B cell (primary cell): Measurements from ENCODE around the gene MTCL1. TPM values are rescaled to one million over a fixed set of nuclear protein-coding genes. Genes with fewer than 3 reads are reported as not detected.

Experiments
- ATAC-seq: fragments of 200-7000 bp; cut with Tn5 transposase; one replicate; pipeline ENCODE4 v1.10.0; 2021; ENCODE audit warnings: low read depth, mild to moderate bottlenecking, moderate number of reproducible peaks, moderate library complexity
- CTCF ChIA-PET: fragments of 350-600 bp; sonication (Branson Sonifier 250); formaldehyde crosslinking; loops from one replicate; lab custom pipeline; 2021; ENCODE audit warnings: antibody characterized with exemption, inconsistent platforms; lab: Charles Lee
- POLR2A ChIA-PET: fragments of 350-600 bp; sonication (Branson Sonifier 250); formaldehyde crosslinking; loops from one replicate; lab custom pipeline; 2021; ENCODE audit warnings: antibody characterized with exemption; lab: Charles Lee
- DNase-seq: peaks from one replicate; pipeline ENCODE4 v3.0.0; 2013
- H2AFZ ChIP-seq: 2 replicates; pipeline ENCODE4 v1.6.1; 2012; ENCODE audit warnings: mild to moderate bottlenecking, low read depth, low read length; ENCODE audit not compliant: insufficient read depth, poor library complexity, severe bottlenecking
- H3K27ac ChIP-seq, 2 donors: 1 replicate in 1 of 2; 2 replicates in 1 of 2; pipeline ENCODE4 v1.5.1; 2012 to 2013; ENCODE audit warnings: low read length in 2 of 2, mild to moderate bottlenecking in 2 of 2, moderate library complexity in 1 of 2
- H3K27me3 ChIP-seq, 4 experiments: fragments of 200-600 bp in 1 of 4; sonication (generic) in 1 of 4; replicated peaks in 1 of 4; 1 replicate in 2 of 4; 2 replicates in 2 of 4; pipeline versions ENCODE4 v1.6.1 to v1.7.0; 2013 to 2016; ENCODE audit warnings: low read length in 3 of 4, mild to moderate bottlenecking in 2 of 4, mixed read lengths in 1 of 4, moderate library complexity in 1 of 4; ENCODE audit not compliant: insufficient read depth in 4 of 4, control insufficient read depth in 3 of 4; ENCODE audit errors: control extremely low read depth in 1 of 4
- H3K36me3 ChIP-seq, 2 experiments: replicated peaks in 1 of 2; 1 replicate in 1 of 2; 2 replicates in 1 of 2; pipeline versions ENCODE4 v1.6.1 to v1.7.1; 2013; ENCODE audit warnings: low read length in 1 of 2; ENCODE audit not compliant: insufficient read depth in 2 of 2, control insufficient read depth in 1 of 2; ENCODE audit errors: control extremely low read depth in 1 of 2, extremely low read depth in 1 of 2
- H3K4me1 ChIP-seq, 2 donors: fragments of 200-600 bp in 1 of 2; sonication (generic) in 1 of 2; 1 replicate in 1 of 2; 2 replicates in 1 of 2; pipeline versions ENCODE4 v1.5.1 to v1.6.1; 2013 to 2017; ENCODE audit warnings: low read length in 2 of 2; ENCODE audit not compliant: control insufficient read depth in 2 of 2, insufficient read depth in 2 of 2
- H3K4me2 ChIP-seq: replicated peaks from 2 replicates; pipeline ENCODE3; 2012; ENCODE audit warnings: mild to moderate bottlenecking, low read depth, low read length; ENCODE audit not compliant: poor library complexity, severe bottlenecking
- H3K4me3 ChIP-seq, 5 experiments: fragments of 200-600 bp in 1 of 5; sonication (generic) in 1 of 5; 1 replicate in 3 of 5; 2 replicates in 2 of 5; pipeline versions ENCODE4 v1.5.1 to v1.7.0; 2011 to 2016; ENCODE audit warnings: low read length in 4 of 5, mild to moderate bottlenecking in 4 of 5, low read depth in 2 of 5, control low read depth in 1 of 5, moderate library complexity in 1 of 5; ENCODE audit not compliant: insufficient read depth in 1 of 5; ENCODE audit errors: control extremely low read depth in 1 of 5, extremely low read depth in 1 of 5
- H3K79me2 ChIP-seq: fragments of 200-600 bp; sonication (generic); one replicate; pipeline ENCODE4 v1.6.0; 2016; ENCODE audit warnings: low read length; ENCODE audit not compliant: control insufficient read depth, insufficient read depth
- H3K9ac ChIP-seq: fragments of 200-600 bp; sonication (generic); 2 replicates; pipeline ENCODE4 v1.6.1; 2017; ENCODE audit warnings: mild to moderate bottlenecking, low read length, moderate library complexity
- H3K9me3 ChIP-seq, 3 donors: one replicate each; pipeline versions ENCODE4 v1.6.1 to v1.7.1; 2013; ENCODE audit warnings: low read length in 2 of 3; ENCODE audit not compliant: control insufficient read depth in 2 of 3, insufficient read depth in 1 of 3; ENCODE audit errors: control extremely low read depth in 1 of 3
- H4K20me1 ChIP-seq: 2 replicates; pipeline ENCODE4 v1.6.0; 2012; ENCODE audit warnings: mild to moderate bottlenecking, low read length; ENCODE audit not compliant: insufficient read depth, control insufficient read depth, poor library complexity, severe bottlenecking
- H3K27ac Mint-ChIP-seq: one replicate; pipeline ENCODE4 v1.8.0; 2021; ENCODE audit warnings: mixed read lengths
- H3K27me3 Mint-ChIP-seq: one replicate; pipeline ENCODE4 v1.8.0; 2021; ENCODE audit warnings: mixed read lengths
- H3K4me1 Mint-ChIP-seq: one replicate; pipeline ENCODE4 v1.8.0; 2021; ENCODE audit warnings: mixed read lengths
- H3K4me3 Mint-ChIP-seq: one replicate; pipeline ENCODE4 v1.8.0; 2021; ENCODE audit warnings: mixed read lengths
- H3K9me3 Mint-ChIP-seq: one replicate; pipeline ENCODE4 v1.8.0; 2022; ENCODE audit warnings: mixed read lengths; ENCODE audit not compliant: insufficient read depth
- CTCF ChIP-seq: fragments of 200-600 bp; IDR thresholded peaks from one replicate; pipeline ENCODE4 v1.8.0; 2022; ENCODE audit warnings: antibody characterized with exemption, mild to moderate bottlenecking
- EZH2 ChIP-seq: IDR thresholded peaks from 2 replicates; pipeline ENCODE4 v1.6.1; 2012; ENCODE audit warnings: borderline replicate concordance, low read depth, mild to moderate bottlenecking, moderate library complexity, low read length; ENCODE audit not compliant: insufficient read depth, poor library complexity, severe bottlenecking
- WGBS: methylation state at CpG from one replicate; pipeline ENCODE4 v1.1.5; 2013; ENCODE audit warnings: missing lambda C conversion rate; ENCODE audit not compliant: insufficient coverage; 5-methylcytosine and 5-hydroxymethylcytosine counted together
- intact Hi-C: fragments of 100-400 bp; cut with micrococcal nuclease; formaldehyde crosslinking; loops from one replicate; pipeline ENCODE4 v1.10.0; 2022
- polyA plus RNA-seq: library from polyadenylated mRNA; depleted of rRNA; stranded (reverse); fragments of >200 nt; gene quantifications from 2 replicates; pipeline ENCODE4 v1.2.3, GENCODE V29; 2012
- total RNA-seq, 2 donors: library from RNA; stranded (reverse); fragments of 120-200 nt in 1 of 2; gene quantifications; 1 replicate in 1 of 2; 2 replicates in 1 of 2; pipeline versions ENCODE4 v1.2.3 to v1.2.4, GENCODE V29; 2013 to 2022

MTCL1 gene
- total and polyA plus RNA-seq, 2 donors (not counting 1 experiment from before 2014, with no cell fraction given) = 2.7 to 5.8 TPM

GRCh38 chr18:8770657-8771056, 65.3 kb downstream of the MTCL1 start:
- no peak for TF ChIP-seq EZH2
- TF ChIP-seq CTCF = no peak
- POLR2A ChIA-PET = no interaction called here
- intact Hi-C loops = no loop called here
- H4K20me1 ChIP-seq = no peaks in the 10 kb centered on the region
- no peak overlapping the region for H2AFZ ChIP-seq
- H3K4me3 ChIP-seq = no peak overlapping the region
- no peak overlapping the region for H3K27ac Mint-ChIP-seq
- H3K4me1 Mint-ChIP-seq = no peaks in the 10 kb centered on the region
- H3K9ac ChIP-seq = no peak overlapping the region
- CTCF ChIA-PET = no interaction called here
- peaks cover 0 to 3% (median 0%) of the 10 kb centered on the region in 3 donors for H3K9me3 ChIP-seq
- H3K27me3 Mint-ChIP-seq = no peaks in the 10 kb centered on the region
- no peaks in the 10 kb centered on the region for H3K36me3 ChIP-seq
- ATAC-seq (no peak), DNase-seq (no peak)
- H3K4me2 ChIP-seq = no peak overlapping the region
- H3K79me2 ChIP-seq = no peaks in the 10 kb centered on the region
- WGBS = no CpG with 5 or more reads among the region's 1 CpG
- no peaks in the 10 kb centered on the region for H3K27me3 ChIP-seq
- no peaks in the 10 kb centered on the region for H3K9me3 Mint-ChIP-seq
- no peak overlapping the region for H3K4me3 Mint-ChIP-seq
- no peaks in the 10 kb centered on the region for H3K4me1 ChIP-seq
- H3K27ac ChIP-seq = no peak overlapping the region

GRCh38 chr18:8771930-8772329, 66.6 kb downstream of the MTCL1 start:
- no peak overlapping the region for H3K4me3 ChIP-seq
- H3K4me2 ChIP-seq = no peak overlapping the region
- H3K79me2 ChIP-seq = no peaks in the 10 kb centered on the region
- Mint-ChIP-seq H3K27me3 (no peaks in the 10 kb centered on the region), H3K27ac (no peak overlapping the region), H3K4me3 (no peak overlapping the region), H3K9me3 (no peaks in the 10 kb centered on the region), H3K4me1 (no peaks in the 10 kb centered on the region)
- H3K27me3 ChIP-seq = no peaks in the 10 kb centered on the region
- WGBS = 81% methylated on average over 8 of the region's 8 CpGs
- peaks cover 0 to 3% (median 0%) of the 10 kb centered on the region in 3 donors for H3K9me3 ChIP-seq
- H2AFZ ChIP-seq = no peak overlapping the region
- no peak for ATAC-seq
- intact Hi-C loops = no loop called here
- ChIA-PET POLR2A (no interaction called here), CTCF (no interaction called here)
- no peaks in the 10 kb centered on the region for H3K4me1 ChIP-seq
- TF ChIP-seq CTCF = no peak
- TF ChIP-seq EZH2 = no peak
- no peaks in the 10 kb centered on the region for H3K36me3 ChIP-seq
- no peaks in the 10 kb centered on the region for H4K20me1 ChIP-seq
- no peak overlapping the region for H3K9ac ChIP-seq
- no peak for DNase-seq
- H3K27ac ChIP-seq = no peak overlapping the region
